Measurements from ENCODE around the gene ARRDC1. TPM values are rescaled to one million over a fixed set of nuclear protein-coding genes. Genes with fewer than 3 reads are reported as not detected.

Gene ARRDC1
- total RNA-seq, 1 experiment from 2014 or later: 77.5 TPM

- Histone ChIP-seq H3K9me3 (ENCODE audit: low read length) (no peaks in the 10 kb centered on the region), H3K9ac (ENCODE audit: low read length) (no peak overlapping the region), H4K20me1 (ENCODE audit: low read length) (0 out of 2 replicates have a peak, but pooled peaks cover 11% of the 10 kb centered on the region), H3K27ac (ENCODE audit: low read length) (no peak overlapping the region), H3K4me2 (ENCODE audit: low read length) (no peak overlapping the region), H3K36me3 (ENCODE audit: low read depth, low read length) (no peaks in the 10 kb centered on the region), H3K9me2 (replicated peaks; ENCODE audit: low read length) (no peaks in the 10 kb centered on the region), H3K4me1 (ENCODE audit: insufficient read depth, low read length) (no peaks in the 10 kb centered on the region), H3F3A (ENCODE audit: low read length, unreplicated experiment) (no peaks in the 10 kb centered on the region), H2AFZ (ENCODE audit: low read length) (no peak overlapping the region), H3K4me3 (ENCODE audit: low read length) (no peak overlapping the region), H3K79me2 (ENCODE audit: low read length) (peaks cover 92% of the 10 kb centered on the region), H3K27me3 (ENCODE audit: low read length) (no peaks in the 10 kb centered on the region)
- no TSS peak for BruUV-seq (replicated peaks)
- intact Hi-C loops (cut with micrococcal nuclease): no loop called here
- DNase-seq: no peak
- TF ChIP-seq CTCF (conservative IDR thresholded peaks at IDR 0.05; ENCODE audit: low read depth, low read length) (no peak), EZH2phosphoT487 (IDR thresholded peaks at IDR 0.05; ENCODE audit: borderline replicate concordance, low read length) (no peak), EZH2 (IDR thresholded peaks at IDR 0.05; ENCODE audit: low read length, unreplicated experiment) (no peak)
- ATAC-seq: no peak
- POLR2A ChIA-PET (ENCODE audit: unreplicated experiment): no interaction called here
- CTCF ChIA-PET: no interaction called here
These were observed 37.4 kb downstream of the ARRDC1 start for GRCh38 chr9:137642892-137643291.

DNA sequence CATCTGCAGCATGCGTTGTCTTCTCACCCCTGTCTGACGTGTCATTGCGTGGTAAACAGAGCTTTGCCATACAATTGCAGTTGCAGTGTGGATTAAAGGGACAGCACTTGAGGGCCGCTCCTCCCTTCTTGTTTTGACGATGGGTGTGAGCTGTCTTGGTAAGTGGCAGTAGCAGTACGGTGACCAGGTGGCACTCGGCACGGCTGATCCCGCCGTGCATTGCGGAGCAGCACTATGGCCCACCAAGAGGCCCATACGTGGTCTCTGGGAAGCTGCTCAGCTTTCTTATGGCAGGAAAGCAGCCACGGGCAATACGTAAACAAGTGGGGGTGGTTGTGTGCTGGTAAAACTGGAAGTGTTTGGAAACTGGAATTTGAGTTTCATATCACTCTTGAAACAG, 38.4 kb downstream of the ARRDC1 start:
- no peaks in the 10 kb centered on the region for H3K9me3 ChIP-seq (ENCODE audit: low read length)
- DNase-seq: no peak
- H3K9ac ChIP-seq (ENCODE audit: low read length): no peak overlapping the region
- BruUV-seq (replicated peaks): no TSS peak
- H3K4me1 ChIP-seq (ENCODE audit: insufficient read depth, low read length): no peaks in the 10 kb centered on the region
- intact Hi-C loops (cut with micrococcal nuclease): no loop called here
- TF ChIP-seq EZH2phosphoT487 (IDR thresholded peaks at IDR 0.05; ENCODE audit: borderline replicate concordance, low read length) (no peak), EZH2 (IDR thresholded peaks at IDR 0.05; ENCODE audit: low read length, unreplicated experiment) (no peak)
- ChIA-PET POLR2A (ENCODE audit: unreplicated experiment) (no interaction called here), CTCF (no interaction called here)
- peaks cover 92% of the 10 kb centered on the region for H3K79me2 ChIP-seq (ENCODE audit: low read length)
- peaks cover 2% of the 10 kb centered on the region; the same call in 1 of the 2 replicates for H3K36me3 ChIP-seq (ENCODE audit: low read depth, low read length)
- 0 out of 2 replicates have a peak, but pooled peaks cover 4% of the 10 kb centered on the region for H4K20me1 ChIP-seq (ENCODE audit: low read length)
- H3K4me2 ChIP-seq (ENCODE audit: low read length): no peak overlapping the region
- no peak for ATAC-seq
- H3K4me3 ChIP-seq (ENCODE audit: low read length): no peak overlapping the region
- no peak overlapping the region for H3K27ac ChIP-seq (ENCODE audit: low read length)
- no peak overlapping the region for H2AFZ ChIP-seq (ENCODE audit: low read length)
- no peaks in the 10 kb centered on the region for H3K9me2 ChIP-seq (replicated peaks; ENCODE audit: low read length)
- no peaks in the 10 kb centered on the region for H3F3A ChIP-seq (ENCODE audit: low read length, unreplicated experiment)
- no peaks in the 10 kb centered on the region for H3K27me3 ChIP-seq (ENCODE audit: low read length)

- Histone ChIP-seq H3K9me3 (ENCODE audit: low read length) (no peaks in the 10 kb centered on the region), H3K4me2 (ENCODE audit: low read length) (no peak overlapping the region), H3K4me3 (ENCODE audit: low read length) (no peak overlapping the region), H2AFZ (ENCODE audit: low read length) (no peak overlapping the region), H3K27me3 (ENCODE audit: low read length) (no peaks in the 10 kb centered on the region), H3F3A (ENCODE audit: low read length, unreplicated experiment) (no peaks in the 10 kb centered on the region), H3K4me1 (ENCODE audit: insufficient read depth, low read length) (no peaks in the 10 kb centered on the region), H3K9ac (ENCODE audit: low read length) (no peak overlapping the region), H3K27ac (ENCODE audit: low read length) (no peak overlapping the region), H3K9me2 (replicated peaks; ENCODE audit: low read length) (no peaks in the 10 kb centered on the region), H4K20me1 (ENCODE audit: low read length) (no peaks in the 10 kb centered on the region), H3K36me3 (ENCODE audit: low read depth, low read length) (peaks cover 2% of the 10 kb centered on the region; the same call in 1 of the 2 replicates), H3K79me2 (ENCODE audit: low read length) (peaks cover 89% of the 10 kb centered on the region)
- POLR2A ChIA-PET (ENCODE audit: unreplicated experiment): no interaction called here
- CTCF ChIA-PET: no interaction called here
- TF ChIP-seq EZH2phosphoT487 (IDR thresholded peaks at IDR 0.05; ENCODE audit: borderline replicate concordance, low read length): no peak
- TF ChIP-seq EZH2 (IDR thresholded peaks at IDR 0.05; ENCODE audit: low read length, unreplicated experiment): no peak
- TF ChIP-seq CTCF (conservative IDR thresholded peaks at IDR 0.05; ENCODE audit: low read depth, low read length): no peak
- DNase-seq: no peak
- intact Hi-C loops (cut with micrococcal nuclease): no loop called here
- no TSS peak for BruUV-seq (replicated peaks)
- no peak for ATAC-seq
These were observed 39.7 kb downstream of the ARRDC1 start for GRCh38 chr9:137645211-137645610.
